ENCODE data around the gene INPP4B. TPM values are rescaled to one million over a fixed set of nuclear protein-coding genes. Genes with fewer than 3 reads are reported as not detected.

The INPP4B gene
- polyA plus RNA-seq, 1 experiment: 18.1 TPM

GRCh38 chr4:142549248-142549647, 296.9 kb downstream of the INPP4B start:
- Histone ChIP-seq H3K4me3 (ENCODE audit: low read depth, low read length) (no peak overlapping the region), H3K27me3 (ENCODE audit: control insufficient read depth, insufficient read depth, low read length) (no peaks in the 10 kb centered on the region), H3K36me3 (ENCODE audit: control insufficient read depth, insufficient read depth, low read length) (no peaks in the 10 kb centered on the region)
- no peak for DNase-seq (ENCODE audit: low read depth)
- ChIA-PET CTCF (interaction anchor here (1.0 kb wide), 1 partner anchor 8 kb away, joined by 4 read pairs; no protein-coding TSS in a partner anchor), POLR2A (no interaction called here)
- TF ChIP-seq CTCF (IDR thresholded peaks at IDR 0.05; ENCODE audit: insufficient read depth, low read depth, low read length): no peak

GRCh38 chr4:142548491-142548890, 297.6 kb downstream of the INPP4B start:
- H3K27me3 ChIP-seq (ENCODE audit: control insufficient read depth, insufficient read depth, low read length): no peaks in the 10 kb centered on the region
- no peaks in the 10 kb centered on the region for H3K36me3 ChIP-seq (ENCODE audit: control insufficient read depth, insufficient read depth, low read length)
- CTCF ChIA-PET: interaction anchor here (1.1 to 1.7 kb wide), 3 partner anchors 10 to 53 kb away, joined by 3 to 4 read pairs (median 3); no protein-coding TSS in a partner anchor
- no peak for TF ChIP-seq CTCF (IDR thresholded peaks at IDR 0.05; ENCODE audit: insufficient read depth, low read depth, low read length)
- H3K4me3 ChIP-seq (ENCODE audit: low read depth, low read length): no peak overlapping the region
- DNase-seq (ENCODE audit: low read depth): no peak
- POLR2A ChIA-PET: interaction anchor here (0.6 kb wide), 1 partner anchor 144 kb away, joined by 5 read pairs; no protein-coding TSS in a partner anchor

GRCh38 chr4:142547974-142548373, 298.1 kb downstream of the INPP4B start:
- H3K36me3 ChIP-seq (ENCODE audit: control insufficient read depth, insufficient read depth, low read length): no peaks in the 10 kb centered on the region
- no peak for TF ChIP-seq CTCF (IDR thresholded peaks at IDR 0.05; ENCODE audit: insufficient read depth, low read depth, low read length)
- POLR2A ChIA-PET: interaction anchor here (0.8 kb wide), 1 partner anchor 457 kb away, joined by 3 read pairs; no protein-coding TSS in a partner anchor
- CTCF ChIA-PET: interaction anchor here (1.1 to 1.7 kb wide), 3 partner anchors 10 to 53 kb away, joined by 3 to 4 read pairs (median 3); no protein-coding TSS in a partner anchor
- no peak for DNase-seq (ENCODE audit: low read depth)
- H3K27me3 ChIP-seq (ENCODE audit: control insufficient read depth, insufficient read depth, low read length): no peaks in the 10 kb centered on the region
- no peak overlapping the region for H3K4me3 ChIP-seq (ENCODE audit: low read depth, low read length)

- DNase-seq (ENCODE audit: low read depth): no peak
- Histone ChIP-seq H3K27me3 (ENCODE audit: control insufficient read depth, insufficient read depth, low read length) (no peaks in the 10 kb centered on the region), H3K4me3 (ENCODE audit: low read depth, low read length) (no peak overlapping the region), H3K36me3 (ENCODE audit: control insufficient read depth, insufficient read depth, low read length) (no peaks in the 10 kb centered on the region)
- CTCF ChIA-PET: interaction anchor here (0.6 kb wide), 1 partner anchor 443 kb away, joined by 3 read pairs; no protein-coding TSS in a partner anchor
- TF ChIP-seq CTCF (IDR thresholded peaks at IDR 0.05; ENCODE audit: insufficient read depth, low read depth, low read length): no peak
- POLR2A ChIA-PET: no interaction called here
Observed at GRCh38 chr4:142544594-142544993, 301.5 kb downstream of the INPP4B start.

GRCh38 chr4:142544039-142544438, 302.1 kb downstream of the INPP4B start:
- H3K4me3 ChIP-seq (ENCODE audit: low read depth, low read length): no peak overlapping the region
- CTCF ChIA-PET: interaction anchor here (0.5 to 0.6 kb wide), 2 partner anchors 359 to 442 kb away, joined by 3 read pairs; no protein-coding TSS in a partner anchor

More at GRCh38 chr4:142544039-142544438, 302.1 kb downstream of the INPP4B start:
- Histone ChIP-seq H3K27me3 (ENCODE audit: control insufficient read depth, insufficient read depth, low read length) (no peaks in the 10 kb centered on the region), H3K36me3 (ENCODE audit: control insufficient read depth, insufficient read depth, low read length) (no peaks in the 10 kb centered on the region)
- DNase-seq (ENCODE audit: low read depth): no peak
- POLR2A ChIA-PET: no interaction called here
- no peak for TF ChIP-seq CTCF (IDR thresholded peaks at IDR 0.05; ENCODE audit: insufficient read depth, low read depth, low read length)
